Liver (tissue), 9 donors: ENCODE data around the gene PDS5A. TPM values are rescaled to one million over a fixed set of nuclear protein-coding genes. Genes with fewer than 3 reads are reported as not detected.

ENCODE experiments used
- DNase-seq: peaks from one replicate; pipeline ENCODE4 v3.0.0-alpha.2; 2017; ENCODE audit warnings: low spot score
- H3K27ac ChIP-seq, 2 donors: one replicate each; pipeline ENCODE4 v1.7.0; 2013; ENCODE audit warnings: inconsistent platforms in 2 of 2, low read length in 2 of 2, control low read depth in 1 of 2, low read depth in 1 of 2, mild to moderate bottlenecking in 1 of 2
- H3K27me3 ChIP-seq, 4 donors: one replicate each; pipeline versions ENCODE4 v1.6.1 to v1.7.0; 2013; ENCODE audit warnings: low read length in 3 of 4, inconsistent platforms in 1 of 4, mild to moderate bottlenecking in 1 of 4, moderate library complexity in 1 of 4; ENCODE audit not compliant: control insufficient read depth in 4 of 4, insufficient read depth in 4 of 4
- H3K36me3 ChIP-seq, 4 donors: one replicate each; pipeline versions ENCODE4 v1.6.1 to v1.7.0; 2013; ENCODE audit warnings: low read length in 3 of 4, mild to moderate bottlenecking in 3 of 4, low read depth in 1 of 4, moderate library complexity in 1 of 4; ENCODE audit not compliant: control insufficient read depth in 4 of 4, insufficient read depth in 3 of 4
- H3K4me1 ChIP-seq, 4 donors: one replicate each; pipeline versions ENCODE4 v1.6.1 to v1.7.0; 2013; ENCODE audit warnings: low read length in 3 of 4, mild to moderate bottlenecking in 3 of 4, moderate library complexity in 1 of 4; ENCODE audit not compliant: control insufficient read depth in 4 of 4, insufficient read depth in 4 of 4
- H3K4me3 ChIP-seq, 3 donors: one replicate each; pipeline versions ENCODE4 v1.6.1 to v1.7.0; 2013; ENCODE audit warnings: low read length in 3 of 3, control low read depth in 1 of 3, low read depth in 1 of 3, mild to moderate bottlenecking in 1 of 3
- H3K9ac ChIP-seq, 2 donors: one replicate each; pipeline ENCODE4 v1.7.0; 2013; ENCODE audit warnings: low read length in 2 of 2, mild to moderate bottlenecking in 2 of 2, moderate library complexity in 2 of 2, control low read depth in 1 of 2, low read depth in 1 of 2
- H3K9me3 ChIP-seq, 4 donors: one replicate each; pipeline versions ENCODE4 v1.6.1 to v1.7.0; 2013; ENCODE audit warnings: low read length in 3 of 4; ENCODE audit not compliant: control insufficient read depth in 4 of 4
- CTCF ChIP-seq: fragments of 150-350 bp; IDR thresholded peaks from 2 replicates; pipeline ENCODE4 v1.5.1; 2017; ENCODE audit warnings: improper control_type of control experiment, low read depth, low read length; ENCODE audit not compliant: missing input control
- EGR1 ChIP-seq, 2 donors: IDR thresholded peaks; 2 replicates each; pipeline ENCODE4 v1.6.1; 2016 to 2018; ENCODE audit warnings: antibody characterized with exemption in 2 of 2, low read depth in 2 of 2
- FOXA1 ChIP-seq: IDR thresholded peaks from 2 replicates; pipeline ENCODE4 v1.6.1; 2016; ENCODE audit warnings: antibody characterized with exemption
- FOXA2 ChIP-seq: IDR thresholded peaks from 2 replicates; pipeline ENCODE4 v1.6.1; 2016; ENCODE audit warnings: antibody characterized with exemption
- GABPA ChIP-seq, 2 donors: IDR thresholded peaks in 1 of 2; conservative IDR thresholded peaks in 1 of 2; 2 replicates each; pipeline ENCODE4 v1.6.1; 2016; ENCODE audit warnings: antibody characterized with exemption in 2 of 2, mild to moderate bottlenecking in 1 of 2, moderate library complexity in 1 of 2
- HNF4A ChIP-seq, 2 donors: conservative IDR thresholded peaks; 2 replicates each; pipeline ENCODE4 v1.6.1; 2016; ENCODE audit warnings: antibody characterized with exemption in 2 of 2, mild to moderate bottlenecking in 2 of 2
- HNF4G ChIP-seq: IDR thresholded peaks from 2 replicates; pipeline ENCODE4 v1.6.1; 2016; ENCODE audit warnings: antibody characterized with exemption
- NR2F2 ChIP-seq: IDR thresholded peaks from 2 replicates; pipeline ENCODE4 v1.6.1; 2016; ENCODE audit warnings: antibody characterized with exemption
- RAD21 ChIP-seq, 2 donors: IDR thresholded peaks; 2 replicates each; pipeline ENCODE4 v1.6.1; 2016; ENCODE audit warnings: antibody characterized with exemption in 2 of 2, mild to moderate bottlenecking in 2 of 2
- SP1 ChIP-seq: IDR thresholded peaks from 2 replicates; pipeline ENCODE4 v1.6.1; 2018; ENCODE audit warnings: antibody characterized with exemption, mild to moderate bottlenecking
- TAF1 ChIP-seq: conservative IDR thresholded peaks from 2 replicates; pipeline ENCODE4 v1.6.1; 2016; ENCODE audit warnings: antibody characterized with exemption, mild to moderate bottlenecking
- YY1 ChIP-seq: IDR thresholded peaks from 2 replicates; pipeline ENCODE4 v1.6.1; 2016; ENCODE audit warnings: antibody characterized with exemption, mild to moderate bottlenecking
- WGBS: extraction: QIAGEN DNeasy Blood & Tissue Kit; methylation state at CpG from one replicate; pipeline ENCODE4 v1.1.7; 2013; 5-methylcytosine and 5-hydroxymethylcytosine counted together
- polyA plus RNA-seq, 2 donors: library from polyadenylated mRNA; stranded (reverse) in 1 of 2; unstranded in 1 of 2; fragments of 200-250 nt in 1 of 2; fragments of >200 nt in 1 of 2; fragmentation: Nextera tagmentation in 1 of 2; extraction: Ambion mirVana in 1 of 2; gene quantifications; one replicate each; pipeline versions ENCODE4 v1.2.1 to v1.2.3, GENCODE V29; 2013 to 2015
- total RNA-seq, 2 donors: library from RNA; depleted of rRNA; stranded (reverse); fragments of >200 nt; gene quantifications; one replicate each; pipeline ENCODE4 v1.2.3, GENCODE V29; 2014
- donor health status: healthy.
- donor health status: healthy.
- donor health status: healthy.
- donor health status: healthy.
- donor health status: healthy.

Gene PDS5A
- total and polyA plus RNA-seq, 4 donors: 10.6 to 59.6 (median 25.9) TPM

- no peak overlapping the region for H3K27ac ChIP-seq
- no peaks in the 10 kb centered on the region for H3K9me3 ChIP-seq
- peaks cover 5 to 70% (median 54%) of the 10 kb centered on the region in 4 donors for H3K36me3 ChIP-seq
- H3K27me3 ChIP-seq: no peaks in the 10 kb centered on the region
- no peak for DNase-seq
- no peaks in the 10 kb centered on the region for H3K4me1 ChIP-seq
- no peak overlapping the region for H3K4me3 ChIP-seq
- WGBS: 96% methylated on average over 1 of the region's 1 CpG
- no peak for TF ChIP-seq EGR1 (IDR thresholded peaks at IDR 0.05; ENCODE audit: low read depth in 2 of 2)
- H3K9ac ChIP-seq: no peak overlapping the region
These were observed 79.7 kb downstream of the PDS5A start for GRCh38 chr4:39898015-39898414.

- TF ChIP-seq FOXA1 (no peak), GABPA (IDR thresholded peaks at IDR 0.05 in 1 of 2, conservative IDR thresholded peaks at IDR 0.05 in 1 of 2) (no peak), RAD21 (IDR thresholded peaks at IDR 0.05) (no peak), FOXA2 (no peak), SP1 (no peak), EGR1 (IDR thresholded peaks at IDR 0.05; ENCODE audit: low read depth in 2 of 2) (no peak), YY1 (no peak), HNF4A (conservative IDR thresholded peaks at IDR 0.05) (no peak), TAF1 (no peak)
- Histone ChIP-seq H3K27ac (no peak overlapping the region), H3K9me3 (no peaks in the 10 kb centered on the region), H3K27me3 (no peaks in the 10 kb centered on the region), H3K4me3 (no peak overlapping the region), H3K36me3 (peaks cover 2 to 54% (median 47%) of the 10 kb centered on the region in 4 donors), H3K9ac (no peak overlapping the region), H3K4me1 (no peaks in the 10 kb centered on the region)
- no peak for DNase-seq
- 98% methylated on average over 3 of the region's 3 CpGs for WGBS
These were observed 84.0 kb downstream of the PDS5A start for GRCh38 chr4:39893693-39894072.

- 96% methylated on average over 5 of the region's 5 CpGs for whole genome bisulfite sequencing
- DNase-seq: no peak
- H3K9ac ChIP-seq: no peak overlapping the region
- H3K27ac ChIP-seq: no peak overlapping the region
- H3K36me3 ChIP-seq: peaks cover 2 to 50% (median 44%) of the 10 kb centered on the region in 4 donors
- H3K27me3 ChIP-seq: no peaks in the 10 kb centered on the region
- no peaks in the 10 kb centered on the region for H3K9me3 ChIP-seq
- no peak overlapping the region for H3K4me3 ChIP-seq
- H3K4me1 ChIP-seq: no peaks in the 10 kb centered on the region
- no peak for TF ChIP-seq CTCF
These were observed 84.6 kb downstream of the PDS5A start for GRCh38 chr4:39892988-39893692.

GRCh38 chr4:39889226-39889625, 88.5 kb downstream of the PDS5A start:
- H3K9ac ChIP-seq: no peak overlapping the region
- no peaks in the 10 kb centered on the region for H3K9me3 ChIP-seq
- H3K4me3 ChIP-seq: no peak overlapping the region
- no peaks in the 10 kb centered on the region for H3K27me3 ChIP-seq
- 86% methylated on average over 2 of the region's 2 CpGs for WGBS
- peaks cover 1 to 39% (median 27%) of the 10 kb centered on the region in 4 donors for H3K36me3 ChIP-seq
- DNase-seq: no peak
- no peak overlapping the region for H3K27ac ChIP-seq
- H3K4me1 ChIP-seq: no peaks in the 10 kb centered on the region
- no peak for TF ChIP-seq HNF4A (conservative IDR thresholded peaks at IDR 0.05)
- TF ChIP-seq NR2F2: no peak
- no peak for TF ChIP-seq HNF4G
- no peak for TF ChIP-seq YY1
- no peak for TF ChIP-seq CTCF
- TF ChIP-seq FOXA1: no peak
- no peak for TF ChIP-seq FOXA2
